HG02588 (cell line): ENCODE results near the gene UBTFL1.
A peak's percentile ranks its signal among the peaks of the same experiment; 100 is the strongest.
"Not testable (repeated sequence)": the region's sequence is repeated elsewhere in the genome, so short reads cannot be mapped to it uniquely, and the experiment has no call there.

Experiments
- ATAC-seq: cut with Tn5 transposase; IDR thresholded peaks from one replicate; pipeline ENCODE4 v1.9.1; 2021; ENCODE audit warnings: mild to moderate bottlenecking, moderate library complexity; ENCODE audit not compliant: unreplicated experiment

UBTFL1 gene, protein sequence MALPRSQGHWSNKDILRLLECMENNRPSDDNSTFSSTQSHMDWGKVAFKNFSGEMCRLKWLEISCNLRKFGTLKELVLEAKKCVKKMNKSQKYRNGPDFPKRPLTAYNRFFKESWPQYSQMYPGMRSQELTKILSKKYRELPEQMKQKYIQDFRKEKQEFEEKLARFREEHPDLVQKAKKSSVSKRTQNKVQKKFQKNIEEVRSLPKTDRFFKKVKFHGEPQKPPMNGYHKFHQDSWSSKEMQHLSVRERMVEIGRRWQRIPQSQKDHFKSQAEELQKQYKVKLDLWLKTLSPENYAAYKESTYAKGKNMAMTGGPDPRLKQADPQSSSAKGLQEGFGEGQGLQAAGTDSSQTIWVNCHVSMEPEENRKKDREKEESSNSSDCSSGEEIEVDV

DNA sequence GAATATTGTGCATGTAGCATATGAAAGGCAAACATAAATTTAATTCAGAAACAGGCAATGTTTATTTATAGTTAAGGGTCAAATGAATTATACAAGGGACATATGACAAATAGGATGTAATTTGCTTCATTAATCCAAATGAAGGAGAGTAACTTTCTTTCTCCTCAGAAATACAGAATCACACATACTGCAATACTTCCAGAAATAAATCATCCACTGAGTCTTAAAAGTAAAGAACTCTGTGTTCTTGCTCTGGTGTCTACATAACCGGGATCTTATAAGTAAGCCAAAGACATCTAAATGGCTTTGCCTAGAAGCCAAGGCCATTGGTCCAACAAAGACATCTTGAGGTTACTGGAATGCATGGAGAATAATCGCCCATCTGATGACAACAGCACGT is at the start of gene UBTFL1:
UBTFL1 (plus strand) TSS at position 301 of the 400 bp plus-strand sequence; CDS start at position 301, 0 bp downstream.
- not testable (repeated sequence) for ATAC-seq

DNA sequence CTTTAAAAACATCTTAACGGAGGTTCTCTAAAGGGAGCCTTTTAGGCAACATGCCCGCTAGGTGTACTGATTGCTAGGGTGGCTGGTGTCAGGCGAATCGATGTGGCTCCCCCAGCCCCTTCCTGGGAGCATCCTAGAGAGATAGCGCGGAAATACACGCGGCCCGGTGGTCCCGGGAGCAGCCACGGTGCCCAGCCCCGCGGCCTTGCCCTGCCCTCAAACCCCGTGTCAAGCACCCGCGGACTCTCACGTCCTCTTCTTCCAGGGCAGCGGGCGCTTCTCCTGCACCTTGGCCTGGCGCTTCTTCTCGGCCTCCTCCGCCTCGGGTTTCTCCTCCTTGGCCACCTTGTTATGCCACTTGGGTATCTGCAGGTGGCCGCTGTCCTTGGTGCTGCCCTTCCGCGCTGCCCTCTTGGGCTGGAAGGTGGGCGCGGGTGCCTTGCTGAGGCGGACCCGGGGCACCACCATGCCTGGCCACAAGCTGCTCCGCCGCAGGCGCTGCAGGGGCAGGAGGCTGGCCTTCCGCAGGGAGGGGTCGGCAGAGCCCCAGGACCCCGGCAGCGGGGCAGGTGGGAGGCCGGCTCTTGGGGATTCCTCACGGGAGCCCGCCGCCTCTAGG is 34.0 kb upstream of the UBTFL1 start:
- not testable (repeated sequence) for ATAC-seq

DNA sequence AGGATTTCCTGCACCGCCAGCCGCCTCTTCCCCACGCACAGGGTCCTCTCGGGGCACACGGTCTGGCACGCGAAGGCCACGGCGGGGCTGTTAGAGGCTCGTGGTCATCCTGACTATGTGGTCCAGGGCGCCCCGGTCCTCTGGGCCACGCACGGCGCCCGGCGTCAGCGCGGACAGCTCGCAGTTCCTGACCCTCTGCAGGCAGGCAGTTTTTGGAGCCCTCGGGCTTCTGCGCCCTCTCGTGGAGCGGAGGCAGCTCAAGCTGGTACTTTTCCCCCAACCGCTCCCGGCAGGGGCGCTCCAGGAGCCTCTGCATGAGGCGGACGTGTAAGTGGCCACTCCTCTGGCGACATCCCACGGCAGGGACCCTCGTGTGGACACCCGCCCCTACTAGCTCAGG is 33.4 kb upstream of the UBTFL1 start:
- not testable (repeated sequence) for ATAC-seq

DNA sequence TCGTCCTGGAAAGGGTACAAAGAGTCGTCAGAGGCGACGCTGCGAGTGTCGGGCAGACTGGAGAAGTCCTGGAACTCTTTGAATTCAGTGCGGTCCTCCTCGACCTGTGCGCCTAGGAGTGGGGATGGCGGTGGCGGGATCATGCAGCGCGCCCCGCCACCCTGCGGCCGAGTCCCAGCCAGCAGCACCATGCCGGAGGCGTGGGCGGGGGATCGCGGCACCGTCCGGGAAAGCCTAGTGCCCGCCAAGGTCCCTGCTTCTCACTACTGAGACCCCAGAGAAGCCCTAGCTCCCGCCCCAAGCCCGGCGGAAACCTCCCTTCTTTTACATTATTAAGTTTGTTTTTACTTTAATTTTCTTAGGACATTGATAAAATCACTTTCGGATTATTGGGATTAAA is 32.2 kb upstream of the UBTFL1 start:
- not testable (repeated sequence) for ATAC-seq

DNA sequence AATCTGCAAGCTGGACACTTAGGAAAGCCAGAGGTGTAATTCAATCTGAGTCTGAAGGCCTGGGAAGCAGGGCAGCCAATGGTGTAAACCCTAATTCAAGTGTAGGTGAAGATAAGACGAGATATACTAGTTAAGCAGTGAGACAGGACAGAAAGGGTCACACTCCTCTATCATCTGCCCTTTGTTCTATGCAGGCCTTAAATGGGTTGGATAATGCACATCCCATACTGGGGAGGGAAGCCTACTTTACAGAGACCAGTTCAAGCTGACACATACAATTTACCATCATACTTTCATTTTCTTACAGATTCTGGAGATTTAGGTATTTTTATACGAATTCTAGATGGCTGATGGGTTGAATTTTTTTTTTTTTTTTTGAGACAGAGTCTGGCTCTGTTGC is 3.0 kb downstream of the UBTFL1 start:
- not testable (repeated sequence) for ATAC-seq

DNA sequence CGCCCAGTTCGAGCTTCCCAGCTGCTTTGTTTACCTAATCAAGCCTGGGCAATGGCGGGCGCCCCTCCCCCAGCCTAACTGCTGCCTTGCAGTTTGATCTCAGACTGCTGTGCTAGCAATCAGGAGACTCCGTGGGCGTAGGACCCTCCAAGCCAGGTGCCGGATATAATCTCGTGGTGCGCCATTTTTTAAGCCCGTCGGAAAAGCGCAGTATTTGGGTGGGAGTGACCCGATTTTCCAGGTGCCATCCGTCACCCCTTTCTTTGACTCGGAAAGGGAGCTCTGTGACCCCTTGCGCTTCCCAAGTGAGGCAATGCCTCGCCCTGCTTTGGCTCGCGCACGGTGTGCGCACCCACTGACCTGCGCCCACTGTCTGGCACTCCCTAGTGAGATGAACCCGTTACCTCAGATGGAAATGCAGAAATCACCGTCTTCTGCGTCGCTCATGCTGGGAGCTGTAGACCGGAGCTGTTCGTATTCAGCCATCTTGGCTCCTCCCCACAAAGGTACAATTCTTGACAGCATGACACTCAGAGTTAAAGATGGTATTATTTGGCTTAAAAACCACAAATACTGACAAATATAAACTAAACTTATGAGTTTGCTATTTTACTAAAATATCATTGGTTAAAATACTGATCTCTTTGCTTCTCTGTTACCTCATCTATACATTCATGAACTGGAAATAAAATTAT is 9.6 kb downstream of the UBTFL1 start:
- ATAC-seq, result not testable (repeated sequence)

DNA sequence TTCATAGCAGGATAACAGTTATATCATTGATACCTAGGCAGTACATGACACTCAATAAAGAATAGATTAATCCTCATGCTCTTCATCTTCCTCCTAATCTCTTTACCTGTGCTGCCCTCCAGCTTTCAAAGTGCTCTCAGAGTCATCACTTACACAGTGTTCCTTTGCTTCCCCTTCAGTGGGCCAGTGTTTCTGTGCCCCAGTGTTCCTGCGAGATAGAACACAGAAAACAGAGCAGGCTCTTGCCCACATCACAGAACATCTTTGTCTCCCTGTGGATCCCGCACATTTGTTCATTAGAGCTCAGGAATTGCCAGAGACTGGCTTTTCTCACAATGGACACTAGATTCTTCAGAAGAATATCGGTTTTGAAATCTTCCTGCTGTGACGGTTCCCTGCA is 12.5 kb downstream of the UBTFL1 start:
- ATAC-seq, result not testable (repeated sequence)

DNA sequence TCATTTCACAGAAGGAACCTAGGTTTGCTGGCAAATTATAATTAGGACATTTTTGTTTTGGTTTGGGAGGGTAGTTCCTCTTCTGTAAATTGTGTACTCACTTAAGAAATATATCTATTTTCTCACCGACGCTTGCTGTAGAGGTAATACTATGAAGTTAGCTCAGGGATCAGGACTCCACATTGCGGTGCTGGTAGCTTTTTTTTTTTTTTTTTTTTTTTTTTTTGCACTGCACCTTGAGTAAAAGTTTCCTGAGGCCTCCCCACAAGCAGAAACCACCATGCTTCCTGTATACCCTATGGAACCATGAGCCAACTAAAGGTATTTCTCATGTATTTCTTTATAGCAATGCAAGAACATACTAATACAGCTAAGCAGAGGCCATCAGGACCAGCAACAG is 14.7 kb downstream of the UBTFL1 start:
- ATAC-seq, result no peak

DNA sequence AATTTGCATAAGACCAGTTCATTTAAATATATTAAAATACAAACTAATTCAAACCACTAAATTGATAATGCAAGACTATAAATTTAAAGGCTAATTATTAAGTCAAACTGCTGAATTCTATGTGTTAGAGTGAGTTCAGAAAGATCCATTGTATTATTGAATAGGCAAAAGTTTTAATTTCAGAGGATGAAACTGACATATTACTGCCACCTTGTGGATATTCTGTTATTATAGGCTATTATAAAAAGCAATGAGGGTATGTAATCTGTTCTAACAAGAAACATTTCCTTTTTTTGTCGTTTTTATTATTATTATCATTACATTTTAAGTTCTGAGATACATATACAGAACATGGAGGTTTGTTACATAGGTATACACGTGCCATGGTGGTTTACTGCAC is 27.8 kb downstream of the UBTFL1 start:
- ATAC-seq, result no peak

DNA sequence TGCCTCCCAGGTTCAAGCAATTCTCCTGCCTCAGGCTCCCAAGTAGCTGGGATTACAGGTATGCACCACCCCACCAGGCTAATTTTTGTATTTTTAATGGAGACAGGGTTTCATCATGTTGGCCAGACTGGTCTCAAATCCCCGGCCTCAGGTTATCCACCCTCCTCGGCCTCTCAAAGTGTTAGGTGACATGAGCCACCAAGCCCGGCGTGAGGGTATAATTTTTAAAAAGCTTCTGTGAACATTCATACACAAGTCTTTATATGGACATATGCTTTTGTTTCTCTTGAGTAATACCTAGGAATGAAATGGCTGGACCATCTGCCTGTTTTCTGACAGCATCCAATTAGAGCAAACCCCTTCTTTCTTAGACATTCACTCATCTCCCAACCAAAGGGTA is 34.4 kb downstream of the UBTFL1 start:
- ATAC-seq, result no peak

DNA sequence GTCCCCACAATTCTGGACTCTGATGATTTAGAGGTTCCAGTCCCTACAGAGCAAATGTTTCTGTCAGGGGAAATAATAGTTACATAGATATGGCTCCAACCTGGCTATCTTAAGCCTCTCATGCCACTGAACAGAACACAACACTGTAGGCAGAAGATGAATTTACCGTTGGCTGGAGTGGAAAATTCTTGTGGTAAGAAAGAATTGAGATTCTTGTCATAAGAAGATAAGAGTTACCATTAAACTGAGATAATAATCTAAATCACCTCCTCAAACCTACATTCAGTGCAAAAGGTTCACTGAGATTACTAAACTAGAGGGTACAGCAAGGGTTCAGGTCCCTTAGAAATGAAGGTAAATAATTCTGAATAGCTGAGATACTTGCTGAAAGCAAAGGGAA is 38.6 kb downstream of the UBTFL1 start:
- no peak for ATAC-seq

DNA sequence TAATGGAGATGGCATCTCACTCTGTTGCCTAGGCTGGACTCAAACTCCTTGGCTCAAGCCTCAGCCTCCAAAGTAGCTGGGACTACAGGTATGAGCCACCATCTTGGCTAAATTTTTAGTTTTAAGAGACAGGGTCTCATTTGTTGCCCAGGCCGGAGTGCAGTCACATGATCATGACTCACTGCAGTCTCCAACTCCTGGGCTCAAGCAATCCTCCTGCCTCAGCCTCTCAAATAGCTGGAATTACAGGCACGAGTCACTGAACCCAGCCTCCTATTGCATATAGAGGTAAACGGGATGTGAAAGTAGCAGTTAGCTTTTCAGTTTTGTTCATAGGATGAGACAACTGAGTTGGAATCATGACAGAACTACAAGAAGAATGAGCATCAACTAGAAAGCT is 39.2 kb downstream of the UBTFL1 start:
- ATAC-seq, result no peak

DNA sequence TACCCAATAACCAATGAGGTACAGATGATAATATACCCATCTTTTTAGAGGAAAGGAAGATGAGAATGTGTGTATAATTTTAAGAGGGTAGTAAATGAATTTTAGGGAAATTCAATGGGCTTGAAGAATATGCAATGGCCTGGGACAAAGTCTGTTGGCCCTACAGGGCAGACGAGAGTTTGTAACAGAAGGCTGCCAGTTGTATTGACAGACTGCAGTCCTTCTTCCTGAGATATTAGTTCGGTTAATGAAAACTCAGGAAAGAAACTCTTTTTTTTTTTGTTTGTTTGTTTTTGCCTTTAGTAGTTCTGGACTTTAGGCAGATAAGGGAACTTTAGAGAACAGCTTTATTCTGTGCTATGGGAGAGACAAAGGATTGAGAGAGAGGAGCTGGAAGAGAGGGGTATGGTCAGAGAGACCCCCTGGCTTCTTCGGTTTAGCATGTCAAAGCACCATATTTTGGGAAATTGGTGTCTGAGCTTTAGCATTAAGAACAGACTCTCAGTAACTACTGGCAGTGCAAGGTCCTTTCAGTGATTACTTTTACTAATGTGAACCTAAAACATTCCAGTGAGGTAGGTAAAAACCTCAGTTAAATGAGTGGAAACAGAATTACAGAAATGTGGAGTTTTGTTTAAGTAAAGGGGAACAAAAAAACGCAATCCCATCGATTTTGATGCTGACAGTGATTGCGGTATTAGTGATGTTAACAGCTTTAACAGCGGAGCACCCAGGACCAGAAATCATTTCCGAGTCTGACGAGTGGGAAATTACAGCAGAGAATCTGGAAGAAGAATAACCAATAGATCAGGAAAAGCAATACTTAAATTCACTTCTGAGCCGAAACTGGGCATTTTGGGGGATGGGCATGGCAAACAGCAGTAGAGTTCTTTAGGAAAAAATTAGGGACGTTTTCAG is 48.1 kb downstream of the UBTFL1 start:
- ATAC-seq, result no peak

DNA sequence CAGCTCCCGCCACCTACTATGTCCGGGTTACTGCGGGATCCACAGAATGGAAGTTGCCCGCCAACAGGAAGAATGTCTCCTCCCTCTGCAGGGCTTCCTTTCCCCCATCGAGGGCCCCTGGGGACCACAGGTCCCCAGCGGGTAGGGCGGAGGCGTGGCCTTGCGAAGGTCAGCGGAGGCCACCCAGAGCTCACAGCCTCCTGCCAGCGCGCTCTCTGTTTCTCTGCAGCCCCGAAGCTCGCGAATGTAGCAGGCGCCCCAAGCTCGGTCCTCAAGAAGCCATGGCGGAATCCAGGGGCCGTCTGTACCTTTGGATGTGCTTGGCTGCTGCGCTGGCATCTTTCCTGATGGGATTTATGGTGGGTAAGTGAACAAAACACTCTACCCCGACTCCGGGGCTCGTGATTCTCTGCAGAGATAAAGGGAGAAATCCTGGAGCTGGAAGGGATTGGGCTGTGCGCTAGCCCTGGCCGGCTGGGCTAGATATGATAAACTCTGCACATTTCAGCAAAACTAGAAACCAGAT is 48.8 kb downstream of the UBTFL1 start, which contains the start of gene NAALAD2:
NAALAD2 (plus strand) TSS at position 186 of the 526 bp plus-strand sequence; CDS start at position 282, 96 bp downstream.
- ATAC-seq, result peak; percentile 86

DNA sequence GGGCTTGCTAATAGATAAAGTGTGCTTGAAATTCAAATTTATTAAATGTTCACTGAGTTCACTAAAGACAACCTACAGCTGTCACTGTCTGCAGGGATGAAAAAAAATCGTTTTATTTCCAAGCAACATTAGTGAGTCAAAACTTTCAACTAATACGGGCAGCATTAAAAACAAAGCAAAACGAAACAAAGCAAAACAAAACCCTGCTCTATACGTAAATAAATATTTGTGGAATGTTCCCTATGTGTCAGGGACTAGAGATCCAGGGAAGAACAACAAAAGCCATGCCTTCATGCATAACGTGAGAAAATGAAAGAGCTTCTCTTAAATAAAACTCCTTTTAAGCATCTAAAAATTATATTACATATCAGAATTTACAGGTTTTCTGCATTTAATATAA is 49.3 kb downstream of the UBTFL1 start:
- ATAC-seq, result no peak
